GM12864 (cell line): ENCODE measurements around the gene INTS11.

Source experiments
- DNase-seq: peaks from one replicate; pipeline ENCODE4 v3.0.0-alpha.2; 2011; ENCODE audit warnings: low read depth
- H3K4me3 ChIP-seq: 2 replicates; pipeline ENCODE4 v1.5.1; 2011; ENCODE audit warnings: mild to moderate bottlenecking, low read depth, low read length, control low read depth
- CTCF ChIP-seq: IDR thresholded peaks from 2 replicates; pipeline ENCODE4 v1.5.1; 2011; ENCODE audit warnings: low read depth, mild to moderate bottlenecking, moderate library complexity, low read length, control low read depth, inconsistent platforms; ENCODE audit errors: missing control alignments

INTS11 gene

GRCh38 chr1:1360506-1361169, 36.2 kb upstream of the INTS11 start:
- DNase-seq, result no peak
- H3K4me3 ChIP-seq, result no peak overlapping the region
- no peak for TF ChIP-seq CTCF

GRCh38 chr1:1359664-1360468, 35.4 kb upstream of the INTS11 start:
- no peak overlapping the region for H3K4me3 ChIP-seq
- TF ChIP-seq CTCF, result no peak
- no peak for DNase-seq

GRCh38 chr1:1359308-1359663, 34.8 kb upstream of the INTS11 start:
- no peak for DNase-seq
- H3K4me3 ChIP-seq, result no peak overlapping the region
- no peak for TF ChIP-seq CTCF

GRCh38 chr1:1358433-1359271, 34.2 kb upstream of the INTS11 start, which contains the start of gene MXRA8:
TSS of gene MXRA8 (minus strand) at chr1:1358555. CDS start at chr1:1358504, 51 bp downstream.
- no peak for TF ChIP-seq CTCF
- H3K4me3 ChIP-seq, result no peak within 1 kb of the TSS
- no peak for DNase-seq

GRCh38 chr1:1357871-1358432, 33.5 kb upstream of the INTS11 start:
- DNase-seq, result no peak
- no peak for TF ChIP-seq CTCF
- H3K4me3 ChIP-seq, result no peak overlapping the region

GRCh38 chr1:1356796-1357401, 32.4 kb upstream of the INTS11 start:
- DNase-seq, result no peak
- no peak for TF ChIP-seq CTCF
- H3K4me3 ChIP-seq, result no peak overlapping the region
